ENCODE data around the gene CLSTN2.

Gene CLSTN2

GRCh38 chr3:140006331-140006730 is 71.3 kb downstream of the CLSTN2 start:
- H3K23ac ChIP-seq (ENCODE audit: low read depth, low read length, poor library complexity), result no peak overlapping the region
- no peak overlapping the region for H3K14ac ChIP-seq (ENCODE audit: low read length)
- no peak overlapping the region for H2AFZ ChIP-seq (ENCODE audit: low read length)
- no peaks in the 10 kb centered on the region for H3K36me3 ChIP-seq (replicated peaks in 1 of 2; ENCODE audit: control insufficient read depth in 2 of 2, insufficient read depth in 2 of 2, low read length in 2 of 2)
- no peak overlapping the region for H3K4ac ChIP-seq (ENCODE audit: low read length)
- H3K27ac ChIP-seq (replicated peaks; ENCODE audit: low read length), result no peak overlapping the region
- no peak overlapping the region for H4K91ac ChIP-seq (ENCODE audit: low read depth, low read length, poor library complexity)
- no peak overlapping the region for H4K8ac ChIP-seq (ENCODE audit: low read depth, low read length)
- H2BK12ac ChIP-seq (ENCODE audit: low read length), result no peak overlapping the region
- H2BK120ac ChIP-seq (ENCODE audit: low read depth, low read length), result no peak overlapping the region
- H3K4me3 ChIP-seq (ENCODE audit: low read length in 2 of 2), result no peak overlapping the region
- H3K27me3 ChIP-seq (ENCODE audit: control insufficient read depth in 3 of 3, insufficient read depth in 3 of 3, low read depth in 1 of 3, low read length in 3 of 3), result no peaks in the 10 kb centered on the region
- WGBS, 2 donors (ENCODE audit: extremely low coverage in 2 of 2, insufficient read length in 2 of 2, insufficient replicate concordance in 1 of 2), result no CpG with 5 or more reads among the region's 2 CpGs
- DNase-seq (ENCODE audit: low spot score), result no peak
- peaks cover 0 to 2% of the 10 kb centered on the region in 2 donors for H3K4me1 ChIP-seq (ENCODE audit: control insufficient read depth in 2 of 2, insufficient read depth in 1 of 2, low read depth in 1 of 2, low read length in 2 of 2)
- no peak overlapping the region for H3K18ac ChIP-seq (ENCODE audit: low read length)
- no peak overlapping the region for H2BK5ac ChIP-seq (ENCODE audit: low read length)
- H2BK15ac ChIP-seq (ENCODE audit: low read length), result no peak overlapping the region
- no peak overlapping the region for H3K9ac ChIP-seq (ENCODE audit: low read depth, low read length, poor library complexity)
- H2AK5ac ChIP-seq (ENCODE audit: low read depth, low read length), result no peak overlapping the region
- H3K4me2 ChIP-seq (ENCODE audit: insufficient read depth, low read length, poor library complexity, severe bottlenecking), result no peak overlapping the region
- H3K9me3 ChIP-seq (replicated peaks in 1 of 2; ENCODE audit: control insufficient read depth in 2 of 2, insufficient read depth in 1 of 2, low read depth in 1 of 2, low read length in 2 of 2), result no peaks in the 10 kb centered on the region
- H3K79me1 ChIP-seq (ENCODE audit: low read depth, low read length), result no peaks in the 10 kb centered on the region

DNA sequence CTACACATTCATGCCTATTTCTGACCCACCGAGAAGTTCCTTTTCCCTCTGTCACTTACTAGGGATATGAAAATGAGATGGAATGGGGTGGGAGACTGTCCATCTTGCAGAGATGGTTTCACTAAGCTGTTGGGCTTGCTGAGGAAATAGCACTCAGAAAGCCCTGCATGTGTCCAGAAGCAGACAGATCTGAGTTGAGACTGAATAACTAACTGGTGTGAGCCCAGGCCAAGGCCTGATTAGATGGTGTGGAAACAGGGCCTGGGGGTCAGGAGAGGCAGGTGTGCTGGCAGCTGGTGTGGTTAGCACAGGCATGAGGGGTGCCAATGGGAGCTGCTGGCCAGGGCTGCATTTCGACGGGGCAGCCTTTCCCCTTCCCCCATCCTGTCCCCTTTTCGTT is 72.1 kb downstream of the CLSTN2 start:
- WGBS, 2 donors (ENCODE audit: extremely low coverage in 2 of 2, insufficient read length in 2 of 2, insufficient replicate concordance in 1 of 2), result no CpG with 5 or more reads among the region's 4 CpGs
- no peak overlapping the region for H2BK120ac ChIP-seq (ENCODE audit: low read depth, low read length)
- no peak overlapping the region for H3K4me3 ChIP-seq (ENCODE audit: low read length in 2 of 2)
- H3K18ac ChIP-seq (ENCODE audit: low read length), result no peak overlapping the region
- no peak overlapping the region for H3K9ac ChIP-seq (ENCODE audit: low read depth, low read length, poor library complexity)
- no peak overlapping the region for H2AFZ ChIP-seq (ENCODE audit: low read length)
- H3K27me3 ChIP-seq (ENCODE audit: control insufficient read depth in 3 of 3, insufficient read depth in 3 of 3, low read depth in 1 of 3, low read length in 3 of 3), result no peaks in the 10 kb centered on the region
- H2BK12ac ChIP-seq (ENCODE audit: low read length), result no peak overlapping the region
- H3K9me3 ChIP-seq (replicated peaks in 1 of 2; ENCODE audit: control insufficient read depth in 2 of 2, insufficient read depth in 1 of 2, low read depth in 1 of 2, low read length in 2 of 2), result no peaks in the 10 kb centered on the region
- H3K79me1 ChIP-seq (ENCODE audit: low read depth, low read length), result no peaks in the 10 kb centered on the region
- no peak overlapping the region for H2AK5ac ChIP-seq (ENCODE audit: low read depth, low read length)
- H3K4me2 ChIP-seq (ENCODE audit: insufficient read depth, low read length, poor library complexity, severe bottlenecking), result no peak overlapping the region
- peaks cover 0 to 2% of the 10 kb centered on the region in 2 donors for H3K4me1 ChIP-seq (ENCODE audit: control insufficient read depth in 2 of 2, insufficient read depth in 1 of 2, low read depth in 1 of 2, low read length in 2 of 2)
- no peak overlapping the region for H3K23ac ChIP-seq (ENCODE audit: low read depth, low read length, poor library complexity)
- no peak overlapping the region for H3K4ac ChIP-seq (ENCODE audit: low read length)
- H4K8ac ChIP-seq (ENCODE audit: low read depth, low read length), result no peak overlapping the region
- H3K36me3 ChIP-seq (replicated peaks in 1 of 2; ENCODE audit: control insufficient read depth in 2 of 2, insufficient read depth in 2 of 2, low read length in 2 of 2), result no peaks in the 10 kb centered on the region
- H3K27ac ChIP-seq (replicated peaks; ENCODE audit: low read length), result no peak overlapping the region
- no peak overlapping the region for H3K14ac ChIP-seq (ENCODE audit: low read length)
- no peak overlapping the region for H4K91ac ChIP-seq (ENCODE audit: low read depth, low read length, poor library complexity)
- no peak overlapping the region for H2BK15ac ChIP-seq (ENCODE audit: low read length)
- no peak overlapping the region for H2BK5ac ChIP-seq (ENCODE audit: low read length)
- no peak for DNase-seq (ENCODE audit: low spot score)

GRCh38 chr3:140007911-140008869 is 73.2 kb downstream of the CLSTN2 start:
- Histone ChIP-seq H3K4me1 (ENCODE audit: control insufficient read depth in 2 of 2, insufficient read depth in 1 of 2, low read depth in 1 of 2, low read length in 2 of 2) (peaks cover 0 to 2% of the 10 kb centered on the region in 2 donors), H4K91ac (ENCODE audit: low read depth, low read length, poor library complexity) (no peak overlapping the region), H2BK120ac (ENCODE audit: low read depth, low read length) (no peak overlapping the region), H4K8ac (ENCODE audit: low read depth, low read length) (no peak overlapping the region), H3K9me3 (replicated peaks in 1 of 2; ENCODE audit: control insufficient read depth in 2 of 2, insufficient read depth in 1 of 2, low read depth in 1 of 2, low read length in 2 of 2) (no peaks in the 10 kb centered on the region), H3K14ac (ENCODE audit: low read length) (no peak overlapping the region), H3K27me3 (ENCODE audit: control insufficient read depth in 3 of 3, insufficient read depth in 3 of 3, low read depth in 1 of 3, low read length in 3 of 3) (no peaks in the 10 kb centered on the region), H3K23ac (ENCODE audit: low read depth, low read length, poor library complexity) (no peak overlapping the region), H2BK12ac (ENCODE audit: low read length) (no peak overlapping the region), H2BK15ac (ENCODE audit: low read length) (no peak overlapping the region), H3K4me2 (ENCODE audit: insufficient read depth, low read length, poor library complexity, severe bottlenecking) (no peak overlapping the region), H3K4me3 (ENCODE audit: low read length in 2 of 2) (no peak overlapping the region), H3K27ac (replicated peaks; ENCODE audit: low read length) (no peak overlapping the region), H3K4ac (ENCODE audit: low read length) (no peak overlapping the region), H3K9ac (ENCODE audit: low read depth, low read length, poor library complexity) (no peak overlapping the region), H3K36me3 (replicated peaks in 1 of 2; ENCODE audit: control insufficient read depth in 2 of 2, insufficient read depth in 2 of 2, low read length in 2 of 2) (no peaks in the 10 kb centered on the region), H2BK5ac (ENCODE audit: low read length) (no peak overlapping the region), H3K18ac (ENCODE audit: low read length) (no peak overlapping the region), H2AFZ (ENCODE audit: low read length) (no peak overlapping the region), H2AK5ac (ENCODE audit: low read depth, low read length) (no peak overlapping the region), H3K79me1 (ENCODE audit: low read depth, low read length) (no peaks in the 10 kb centered on the region)
- no peak for DNase-seq (ENCODE audit: low spot score)
- no CpG with 5 or more reads among the region's 7 CpGs for WGBS, 2 donors (ENCODE audit: extremely low coverage in 2 of 2, insufficient read length in 2 of 2, insufficient replicate concordance in 1 of 2)

DNA sequence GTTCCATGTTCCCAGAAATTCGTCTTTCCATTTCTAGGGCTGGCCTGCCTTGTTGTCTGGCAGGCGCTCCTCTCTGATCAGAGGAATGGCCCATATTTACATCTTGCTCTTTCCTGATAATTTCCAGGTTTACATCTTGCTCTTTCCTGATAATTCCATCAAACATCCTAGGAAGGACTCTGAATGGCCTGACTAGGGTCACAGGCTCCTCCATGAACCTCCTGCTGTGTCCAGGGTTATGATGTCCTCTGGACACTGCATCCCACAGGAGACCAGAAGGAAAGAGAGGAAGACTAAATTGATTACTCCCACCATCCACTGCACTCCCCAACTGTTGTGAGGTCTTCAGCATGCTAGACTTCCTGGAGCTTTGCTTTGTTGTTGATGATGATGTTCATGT is 75.4 kb downstream of the CLSTN2 start:
- no peak overlapping the region for H3K27ac ChIP-seq (replicated peaks; ENCODE audit: low read length)
- H2AFZ ChIP-seq (ENCODE audit: low read length), result no peak overlapping the region
- WGBS, 2 donors (ENCODE audit: extremely low coverage in 2 of 2, insufficient read length in 2 of 2, insufficient replicate concordance in 1 of 2), result no CpG with 5 or more reads among the region's 2 CpGs

More for the DNA sequence above, 75.4 kb downstream of the CLSTN2 start:
- Histone ChIP-seq H3K36me3 (replicated peaks in 1 of 2; ENCODE audit: control insufficient read depth in 2 of 2, insufficient read depth in 2 of 2, low read length in 2 of 2) (no peaks in the 10 kb centered on the region), H3K4me2 (ENCODE audit: insufficient read depth, low read length, poor library complexity, severe bottlenecking) (no peak overlapping the region), H3K4me1 (ENCODE audit: control insufficient read depth in 2 of 2, insufficient read depth in 1 of 2, low read depth in 1 of 2, low read length in 2 of 2) (no peaks in the 10 kb centered on the region), H3K4ac (ENCODE audit: low read length) (no peak overlapping the region), H3K14ac (ENCODE audit: low read length) (no peak overlapping the region), H3K4me3 (ENCODE audit: low read length in 2 of 2) (no peak overlapping the region), H2BK15ac (ENCODE audit: low read length) (no peak overlapping the region), H2BK5ac (ENCODE audit: low read length) (no peak overlapping the region), H3K27me3 (ENCODE audit: control insufficient read depth in 3 of 3, insufficient read depth in 3 of 3, low read depth in 1 of 3, low read length in 3 of 3) (no peaks in the 10 kb centered on the region), H4K8ac (ENCODE audit: low read depth, low read length) (no peak overlapping the region), H3K79me1 (ENCODE audit: low read depth, low read length) (no peaks in the 10 kb centered on the region), H2AK5ac (ENCODE audit: low read depth, low read length) (no peak overlapping the region), H3K23ac (ENCODE audit: low read depth, low read length, poor library complexity) (no peak overlapping the region), H3K9me3 (replicated peaks in 1 of 2; ENCODE audit: control insufficient read depth in 2 of 2, insufficient read depth in 1 of 2, low read depth in 1 of 2, low read length in 2 of 2) (no peaks in the 10 kb centered on the region), H3K18ac (ENCODE audit: low read length) (no peak overlapping the region), H2BK12ac (ENCODE audit: low read length) (no peak overlapping the region), H4K91ac (ENCODE audit: low read depth, low read length, poor library complexity) (no peak overlapping the region), H3K9ac (ENCODE audit: low read depth, low read length, poor library complexity) (no peak overlapping the region), H2BK120ac (ENCODE audit: low read depth, low read length) (no peak overlapping the region)
- DNase-seq (ENCODE audit: low spot score), result no peak

Measured in neuronal stem cell (in vitro differentiated cells).